PC-3 (cell line): ENCODE measurements around the gene MGAT4A. TPM values are rescaled to one million over a fixed set of nuclear protein-coding genes. Genes with fewer than 3 reads are reported as not detected.

Experiments
- ATAC-seq: fragments of 200-7000 bp; cut with Tn5 transposase; 2 replicates; pipeline ENCODE4 v1.9.1; 2020; ENCODE audit warnings: mild to moderate bottlenecking, moderate library complexity
- BruUV-seq: library from RNA; stranded (reverse); fragments of 400-500 nt; replicated peaks from 2 replicates; lab custom pipeline; 2021; lab: Mats Ljungman, UMichigan
- CTCF ChIA-PET: fragments of 300-600 bp; sonication (Branson Sonifier 250); formaldehyde crosslinking; loops from one replicate; lab custom pipeline; 2022; ENCODE audit warnings: antibody characterized with exemption; lab: Charles Lee
- POLR2A ChIA-PET: fragments of 300-600 bp; sonication (Branson Sonifier 250); formaldehyde crosslinking; loops from one replicate; lab custom pipeline; 2022; ENCODE audit warnings: antibody characterized with exemption; ENCODE audit not compliant: unreplicated experiment; lab: Charles Lee
- DNase-seq: peaks from one replicate; pipeline ENCODE4 v3.0.0-alpha.2; 2015
- H2AFZ ChIP-seq: fragments of 300-600 bp; sonication (generic); 2 replicates; pipeline ENCODE4 v1.6.0; 2016; ENCODE audit warnings: antibody characterized with exemption, low read length
- H3F3A ChIP-seq: fragments of 300-600 bp; sonication (generic); one replicate; pipeline ENCODE4 v1.6.0; 2017; ENCODE audit warnings: antibody characterized with exemption, low read length, control low read depth, mild to moderate bottlenecking; ENCODE audit not compliant: unreplicated experiment
- H3K27ac ChIP-seq: fragments of 300-600 bp; sonication (generic); 2 replicates; pipeline ENCODE4 v1.5.1; 2016; ENCODE audit warnings: mild to moderate bottlenecking, low read length
- H3K27me3 ChIP-seq: fragments of 300-600 bp; sonication (generic); 2 replicates; pipeline ENCODE4 v1.6.1; 2016; ENCODE audit warnings: low read length, mixed read lengths
- H3K36me3 ChIP-seq: fragments of 300-600 bp; sonication (generic); 2 replicates; pipeline ENCODE4 v1.6.1; 2016; ENCODE audit warnings: low read depth, mixed run types, low read length, mixed read lengths
- H3K4me1 ChIP-seq: fragments of 300-600 bp; sonication (generic); 2 replicates; pipeline ENCODE4 v1.5.1; 2016; ENCODE audit warnings: low read length; ENCODE audit not compliant: insufficient read depth
- H3K4me2 ChIP-seq: fragments of 300-600 bp; sonication (generic); 2 replicates; pipeline ENCODE4 v1.6.0; 2016; ENCODE audit warnings: low read length
- H3K4me3 ChIP-seq: fragments of 300-600 bp; sonication (generic); 2 replicates; pipeline ENCODE4 v1.5.1; 2016; ENCODE audit warnings: mild to moderate bottlenecking, low read length, mixed read lengths
- H3K79me2 ChIP-seq: fragments of 300-600 bp; sonication (generic); 2 replicates; pipeline ENCODE4 v1.6.1; 2017; ENCODE audit warnings: low read length, mixed read lengths
- H3K9ac ChIP-seq: fragments of 300-600 bp; sonication (generic); 2 replicates; pipeline ENCODE4 v1.6.0; 2016; ENCODE audit warnings: mild to moderate bottlenecking, low read length
- H3K9me2 ChIP-seq: fragments of 300-600 bp; sonication (generic); replicated peaks from 2 replicates; pipeline ENCODE4 v1.6.1; 2016; ENCODE audit warnings: mixed run types, low read length, mixed read lengths
- H3K9me3 ChIP-seq: fragments of 300-600 bp; sonication (generic); 2 replicates; pipeline ENCODE4 v1.6.1; 2016; ENCODE audit warnings: low read length, mixed read lengths
- H4K20me1 ChIP-seq: fragments of 300-600 bp; sonication (generic); 2 replicates; pipeline ENCODE4 v1.6.1; 2016; ENCODE audit warnings: low read length, mixed read lengths
- CTCF ChIP-seq: fragments of 300-600 bp; sonication (generic); conservative IDR thresholded peaks from 2 replicates; pipeline ENCODE4 v1.5.1; 2017; ENCODE audit warnings: antibody characterized with exemption, low read depth, mild to moderate bottlenecking, low read length
- EZH2 ChIP-seq: fragments of 300-600 bp; sonication (generic); IDR thresholded peaks from one replicate; pipeline ENCODE4 v1.6.1; 2017; ENCODE audit warnings: antibody characterized with exemption, mild to moderate bottlenecking, low read length; ENCODE audit not compliant: unreplicated experiment
- EZH2phosphoT487 ChIP-seq: fragments of 300-600 bp; sonication (generic); IDR thresholded peaks from 2 replicates; pipeline ENCODE4 v1.6.1; 2018; ENCODE audit warnings: mild to moderate bottlenecking, antibody characterized with exemption, low read length, borderline replicate concordance
- intact Hi-C: fragments of 100-400 bp; cut with micrococcal nuclease; formaldehyde crosslinking; loops from 2 replicates; pipeline ENCODE4 v1.9.0; 2023
- total RNA-seq: library from RNA; depleted of rRNA; stranded (reverse); fragments of >200 nt; gene quantifications from 2 replicates; pipeline ENCODE4 v1.2.3, GENCODE V29; 2014

The MGAT4A gene
- total RNA-seq, 1 experiment from 2014 or later, result 6.1 TPM

GRCh38 chr2:98748292-98749065, 17.5 kb upstream of the MGAT4A start:
- TF ChIP-seq CTCF (no peak), EZH2 (no peak), EZH2phosphoT487 (no peak)
- no peaks in the 10 kb centered on the region for H3K79me2 ChIP-seq
- no peak for ATAC-seq
- H3K4me1 ChIP-seq, result no peaks in the 10 kb centered on the region
- no peak overlapping the region for H3K9ac ChIP-seq
- no peak overlapping the region for H3K27ac ChIP-seq
- ChIA-PET POLR2A (no interaction called here), CTCF (no interaction called here)
- H3K4me2 ChIP-seq, result no peak overlapping the region
- H3K4me3 ChIP-seq, result no peak overlapping the region
- intact Hi-C loops, result no loop called here
- no peak overlapping the region for H2AFZ ChIP-seq
- no peaks in the 10 kb centered on the region for H4K20me1 ChIP-seq
- H3K9me2 ChIP-seq, result no peaks in the 10 kb centered on the region
- DNase-seq, result no peak
- H3F3A ChIP-seq, result no peaks in the 10 kb centered on the region
- BruUV-seq, result no TSS peak
- H3K27me3 ChIP-seq, result no peaks in the 10 kb centered on the region
- H3K36me3 ChIP-seq, result no peaks in the 10 kb centered on the region
- no peaks in the 10 kb centered on the region for H3K9me3 ChIP-seq

GRCh38 chr2:98747888-98748287, 17.0 kb upstream of the MGAT4A start:
- Histone ChIP-seq H3K4me1 (peaks cover 1% of the 10 kb centered on the region; the same call in 1 of the 2 replicates), H3K27ac (no peak overlapping the region), H4K20me1 (no peaks in the 10 kb centered on the region), H3K4me3 (no peak overlapping the region), H3K36me3 (no peaks in the 10 kb centered on the region), H3K9ac (no peak overlapping the region), H3K4me2 (no peak overlapping the region), H3K9me3 (no peaks in the 10 kb centered on the region), H3K27me3 (no peaks in the 10 kb centered on the region), H3F3A (no peaks in the 10 kb centered on the region), H3K9me2 (no peaks in the 10 kb centered on the region), H3K79me2 (no peaks in the 10 kb centered on the region), H2AFZ (no peak overlapping the region)
- DNase-seq (no peak), ATAC-seq (no peak)
- intact Hi-C loops, result no loop called here
- ChIA-PET POLR2A (no interaction called here), CTCF (no interaction called here)
- BruUV-seq, result no TSS peak
- TF ChIP-seq EZH2, result no peak

- no TSS peak for BruUV-seq
- Histone ChIP-seq H3K4me2 (no peak overlapping the region), H3K9me2 (no peaks in the 10 kb centered on the region), H4K20me1 (no peaks in the 10 kb centered on the region), H3F3A (no peaks in the 10 kb centered on the region), H3K36me3 (no peaks in the 10 kb centered on the region), H3K27ac (no peak overlapping the region), H3K27me3 (no peaks in the 10 kb centered on the region), H3K9me3 (no peaks in the 10 kb centered on the region), H2AFZ (no peak overlapping the region), H3K79me2 (no peaks in the 10 kb centered on the region), H3K4me1 (peaks cover 5% of the 10 kb centered on the region; the same call in 1 of the 2 replicates), H3K4me3 (no peak overlapping the region), H3K9ac (no peak overlapping the region)
- intact Hi-C loops, result no loop called here
- ATAC-seq (no peak), DNase-seq (no peak)
- TF ChIP-seq EZH2phosphoT487 (no peak), CTCF (no peak), EZH2 (no peak)
- POLR2A ChIA-PET, result no interaction called here
- CTCF ChIA-PET, result no interaction called here
Observed at GRCh38 chr2:98746426-98746825, 15.5 kb upstream of the MGAT4A start.
